ENCODE data around the gene DNAL1.
"Not testable (repeated sequence)": the region's sequence is repeated elsewhere in the genome, so short reads cannot be mapped to it uniquely, and the experiment has no call there.

Gene DNAL1

DNA sequence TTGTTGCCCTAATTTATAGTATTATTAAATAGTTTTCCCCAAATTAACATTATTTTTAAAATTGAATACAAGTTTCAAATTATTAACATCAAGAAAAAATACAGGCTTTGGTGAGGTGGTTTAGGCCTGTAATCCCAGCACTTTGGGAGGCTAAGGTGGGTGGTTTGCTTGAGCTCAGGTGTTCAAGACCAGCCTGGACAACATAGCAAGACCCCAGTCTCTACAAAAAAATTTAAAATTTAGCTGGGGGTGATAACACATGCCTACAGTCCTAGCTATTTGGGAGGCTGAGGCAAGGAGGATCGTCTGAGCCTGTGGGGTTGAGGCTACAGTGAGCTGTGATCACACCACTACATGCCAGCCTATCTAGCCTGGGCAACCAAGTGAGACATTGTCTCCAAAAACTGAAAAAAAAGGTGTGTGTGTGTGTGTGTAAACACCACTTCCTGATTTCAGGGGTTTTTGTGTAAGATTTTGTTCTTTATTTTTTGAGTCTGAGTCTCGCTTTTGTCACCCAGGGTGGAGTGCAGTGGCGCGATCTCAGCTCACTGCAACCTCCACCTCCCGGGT, 3.9 kb upstream of the DNAL1 start:
- peak; percentile 9 for DNase-seq

DNA sequence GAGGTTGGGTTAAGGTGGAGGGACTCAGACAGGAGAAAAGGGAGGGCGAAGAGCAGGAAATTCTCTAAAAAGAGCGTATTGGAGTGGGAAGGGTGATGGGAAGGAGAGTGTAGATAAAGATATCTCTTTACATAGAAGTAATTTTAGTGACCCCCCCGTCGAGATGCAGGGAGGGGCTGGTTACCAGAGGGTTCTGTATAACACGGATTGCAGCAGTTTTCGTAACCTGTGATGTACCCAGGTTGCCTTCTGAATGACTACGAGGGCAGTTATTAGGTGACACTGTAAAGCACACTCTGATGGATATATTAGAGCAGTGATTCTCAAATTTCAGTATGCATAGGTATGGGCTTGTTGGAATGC, 443 bp downstream of the DNAL1 start:
- DNase-seq: no peak

GRCh38 chr14:73651005-73651404, 6.2 kb downstream of the DNAL1 start:
- DNase-seq: no peak

GRCh38 chr14:73655851-73656250, 11.1 kb downstream of the DNAL1 start:
- DNase-seq: no peak

GRCh38 chr14:73659202-73659601, 14.4 kb downstream of the DNAL1 start:
- not testable (repeated sequence) for DNase-seq

GRCh38 chr14:73660511-73660910, 15.7 kb downstream of the DNAL1 start:
- no peak for DNase-seq

DNA sequence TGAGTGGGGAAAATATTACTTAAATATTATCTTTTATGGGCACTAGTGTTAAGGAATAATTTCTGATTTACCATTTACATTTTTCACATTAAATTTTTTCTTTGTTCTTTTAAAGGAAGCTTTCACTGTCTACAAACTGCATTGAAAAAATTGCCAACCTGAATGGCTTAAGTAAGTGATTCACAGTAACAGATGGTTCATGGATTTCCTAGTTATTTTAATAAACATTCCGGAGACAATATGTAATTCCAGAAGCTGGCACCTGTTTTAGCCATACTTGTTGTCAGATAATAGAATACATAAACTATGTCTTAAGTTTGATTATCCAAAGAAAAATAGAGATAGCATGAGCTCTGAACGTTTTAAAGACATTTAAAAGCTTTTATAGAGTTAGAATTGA, 17.1 kb downstream of the DNAL1 start:
- DNase-seq: no peak

DNA sequence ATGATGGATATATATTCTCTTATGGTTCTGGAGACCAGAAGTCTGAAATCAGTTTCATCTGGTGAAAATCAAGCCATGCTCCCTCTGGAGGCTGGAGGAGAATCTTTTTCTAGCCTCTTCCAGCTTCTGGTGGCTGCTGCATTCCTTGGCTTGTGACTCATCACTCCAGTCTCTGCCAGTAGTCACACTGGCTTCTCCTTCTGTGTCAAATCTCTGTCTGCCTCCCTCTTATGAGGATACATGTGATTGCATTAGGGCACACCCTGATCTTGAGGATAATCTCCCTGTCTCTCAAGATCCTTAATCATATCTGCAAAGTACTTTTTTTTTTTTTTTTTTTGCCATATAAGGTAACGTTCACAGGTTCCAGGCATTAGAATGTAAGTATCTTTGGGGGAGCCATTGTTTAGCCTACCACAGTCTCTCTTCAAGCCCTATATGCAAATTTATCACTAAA, 17.7 kb downstream of the DNAL1 start:
- no peak for DNase-seq

- no peak for DNase-seq
Observed at GRCh38 chr14:73663548-73664212, 18.9 kb downstream of the DNAL1 start.

DNA sequence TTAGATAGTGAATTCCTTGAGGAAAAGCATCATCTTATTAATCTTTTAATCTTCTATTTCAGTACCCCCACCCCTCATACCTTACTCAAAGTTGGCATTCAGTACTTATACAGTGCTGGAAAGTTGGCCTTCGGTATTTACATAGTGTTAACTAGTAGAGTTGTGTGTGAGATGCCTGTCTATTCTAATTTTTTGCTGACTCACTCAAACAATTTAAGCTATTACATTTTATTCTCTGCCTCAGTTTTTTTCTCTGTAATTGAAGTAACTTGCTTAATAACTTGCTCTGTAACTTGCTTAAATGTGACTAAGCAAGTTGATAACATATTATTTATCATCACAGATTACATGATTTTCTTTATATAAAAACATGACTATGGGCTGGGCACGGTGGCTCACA, 20.3 kb downstream of the DNAL1 start:
- no peak for DNase-seq

DNA sequence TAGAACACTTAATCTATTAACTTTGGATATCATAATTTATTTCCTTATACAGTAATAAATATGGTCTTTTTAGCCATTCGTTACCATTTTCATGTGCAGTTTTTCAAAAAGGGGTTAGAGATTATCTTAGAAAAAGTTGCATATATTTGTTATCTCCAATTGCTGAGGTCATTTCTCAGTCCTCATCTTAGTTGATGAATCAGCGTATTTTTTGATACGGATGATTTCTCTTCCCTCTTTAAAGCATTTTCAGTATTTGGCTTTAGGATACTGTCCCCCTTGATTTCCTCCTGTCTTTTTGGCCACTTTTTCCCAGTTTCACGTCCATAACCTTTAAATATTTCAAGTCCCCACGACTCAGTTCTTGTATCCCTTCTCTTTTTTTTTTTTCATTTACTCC, 21.8 kb downstream of the DNAL1 start:
- DNase-seq: no peak

DNA sequence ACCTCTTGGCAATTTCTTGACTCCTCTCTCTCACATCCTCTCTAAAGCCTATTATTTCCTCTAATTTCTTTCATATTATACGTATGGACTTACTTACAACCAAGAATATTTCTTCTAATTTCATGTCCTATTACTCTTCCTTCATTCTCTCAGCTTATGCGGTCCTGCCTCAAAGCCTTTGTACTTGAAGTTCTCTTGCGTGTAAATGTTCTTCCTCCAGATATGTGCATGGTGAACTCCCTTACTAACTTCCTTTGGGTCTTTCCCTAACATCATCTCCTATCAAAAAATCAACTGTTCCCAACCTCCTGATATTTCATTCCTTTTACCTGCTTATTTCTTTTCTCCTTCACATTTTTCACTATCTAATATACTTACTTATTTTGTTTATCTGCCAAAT, 23.1 kb downstream of the DNAL1 start:
- no peak for DNase-seq

- no peak for DNase-seq
Observed at GRCh38 chr14:73674986-73675385, 30.2 kb downstream of the DNAL1 start.

DNA sequence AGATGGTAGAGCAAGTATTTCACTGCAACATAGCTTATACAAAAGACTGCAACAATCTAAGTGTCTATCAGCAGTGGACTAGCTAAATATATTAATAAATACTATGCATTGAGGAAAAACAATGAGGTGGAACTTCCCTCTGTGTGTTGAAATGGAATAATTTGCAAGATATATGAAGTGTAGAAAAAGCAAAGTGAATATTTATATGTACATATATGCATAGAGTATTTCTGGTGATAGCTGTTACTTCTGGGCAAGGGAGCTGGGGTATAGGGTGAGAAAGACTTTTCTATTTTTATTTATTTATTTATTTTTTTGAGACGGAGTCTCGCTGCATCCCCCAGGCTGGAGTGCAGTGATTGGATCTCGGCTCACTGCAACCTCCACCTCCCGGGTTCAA, 33.9 kb downstream of the DNAL1 start:
- no peak for DNase-seq

GRCh38 chr14:73680821-73681220, 36.0 kb downstream of the DNAL1 start:
- DNase-seq: no peak

DNA sequence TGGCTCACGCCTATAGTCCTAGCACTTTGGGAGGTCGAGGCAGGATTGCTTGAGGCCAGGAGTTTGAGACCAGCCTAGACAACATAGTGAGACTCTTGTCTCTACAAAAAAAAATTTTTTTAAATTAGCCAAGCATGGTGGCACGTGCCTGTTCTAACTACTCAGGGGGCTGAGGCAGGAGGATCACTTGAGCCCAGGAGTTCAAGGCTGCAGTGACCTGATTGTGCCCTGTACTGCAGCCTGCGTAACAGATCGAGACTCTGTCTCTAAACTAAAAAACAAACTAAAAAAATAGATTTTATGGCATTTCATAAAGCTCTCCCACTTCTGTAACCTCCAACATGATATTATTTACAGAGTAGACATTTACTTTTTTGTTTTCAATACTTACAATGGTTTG, 39.8 kb downstream of the DNAL1 start:
- DNase-seq: no peak

- no peak for DNase-seq
Observed at GRCh38 chr14:73685328-73685727, 40.5 kb downstream of the DNAL1 start.

- DNase-seq: no peak
Observed at GRCh38 chr14:73686901-73687300, 42.1 kb downstream of the DNAL1 start.

- no peak for DNase-seq
Observed at GRCh38 chr14:73694083-73694482, 49.3 kb downstream of the DNAL1 start.

- no peak for DNase-seq
Observed at GRCh38 chr14:73695082-73695481, 50.3 kb downstream of the DNAL1 start.

DNA sequence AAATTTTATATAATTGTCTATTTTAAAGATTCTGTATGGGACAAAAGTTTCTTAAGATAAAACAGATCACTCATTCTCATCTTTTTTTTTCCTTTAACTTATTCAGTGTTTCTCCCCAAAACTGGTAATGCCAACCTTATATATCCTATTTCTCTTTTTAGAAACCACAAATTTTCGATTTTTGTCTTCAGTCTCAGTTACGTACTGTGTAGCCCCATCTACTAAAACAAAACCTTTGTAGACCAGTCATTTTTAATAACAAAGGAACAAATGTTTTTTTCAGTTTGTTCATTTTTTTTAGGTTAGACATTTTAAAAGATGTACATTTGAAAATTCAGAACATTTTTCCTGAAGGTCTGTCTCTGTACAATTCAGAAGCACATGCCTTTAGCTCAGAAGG, 51.2 kb downstream of the DNAL1 start:
- DNase-seq: no peak

DNA sequence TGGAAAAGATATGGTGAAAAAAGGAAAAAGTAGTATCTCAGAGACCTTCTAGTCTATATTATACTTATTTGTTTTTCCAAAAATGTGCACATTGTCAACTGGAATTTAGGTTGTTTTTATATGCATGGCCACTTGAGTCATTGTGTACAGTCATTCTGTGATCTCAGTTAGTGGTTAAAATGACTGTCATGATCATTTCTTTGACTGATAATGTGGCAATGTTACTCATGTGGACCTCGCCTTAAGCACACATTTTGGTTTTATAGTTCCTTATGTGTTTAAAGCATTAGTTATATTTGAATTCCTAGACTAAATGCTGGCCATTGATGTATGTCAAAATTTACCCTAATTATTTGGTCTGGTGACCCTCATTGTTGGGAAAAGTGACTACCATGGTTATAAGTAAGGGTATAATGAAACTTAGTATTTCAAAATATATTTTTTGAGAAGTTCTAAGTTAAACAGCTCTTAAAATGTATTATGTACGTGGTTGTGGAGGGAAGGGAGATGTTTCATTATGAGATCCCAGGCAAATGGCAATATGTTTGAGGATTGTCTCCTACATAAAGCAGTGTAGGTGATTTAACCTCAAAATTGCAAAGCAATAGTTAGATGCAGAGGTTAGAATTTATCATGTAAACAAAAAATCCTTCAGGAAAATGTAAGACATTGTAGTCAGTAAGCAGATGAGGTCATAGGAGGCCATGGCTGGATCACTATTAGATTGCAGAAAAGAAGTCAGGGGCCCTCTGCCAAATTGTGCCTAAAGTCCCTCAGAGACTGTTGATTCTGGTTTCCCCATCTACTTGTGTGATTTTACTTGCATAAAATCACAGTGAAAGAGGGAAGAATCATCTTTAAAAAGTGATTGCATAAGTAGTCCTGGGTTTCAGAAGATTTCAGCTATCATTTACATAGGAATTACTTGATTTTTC, 51.9 kb downstream of the DNAL1 start:
- DNase-seq: no peak

GRCh38 chr14:73700325-73700724, 55.5 kb downstream of the DNAL1 start:
- no peak for DNase-seq

GRCh38 chr14:73708076-73708475, 63.3 kb downstream of the DNAL1 start:
- DNase-seq: not testable (repeated sequence)
